Measurements from ENCODE around the gene CHD3. TPM values are rescaled to one million over a fixed set of nuclear protein-coding genes. Genes with fewer than 3 reads are reported as not detected.

Gene CHD3
- total and polyA plus RNA-seq, 2 of the 13 experiments (the other 11 are each of a cell fraction or from before 2014, with no cell fraction given): 2.7 to 3.7 TPM

DNA sequence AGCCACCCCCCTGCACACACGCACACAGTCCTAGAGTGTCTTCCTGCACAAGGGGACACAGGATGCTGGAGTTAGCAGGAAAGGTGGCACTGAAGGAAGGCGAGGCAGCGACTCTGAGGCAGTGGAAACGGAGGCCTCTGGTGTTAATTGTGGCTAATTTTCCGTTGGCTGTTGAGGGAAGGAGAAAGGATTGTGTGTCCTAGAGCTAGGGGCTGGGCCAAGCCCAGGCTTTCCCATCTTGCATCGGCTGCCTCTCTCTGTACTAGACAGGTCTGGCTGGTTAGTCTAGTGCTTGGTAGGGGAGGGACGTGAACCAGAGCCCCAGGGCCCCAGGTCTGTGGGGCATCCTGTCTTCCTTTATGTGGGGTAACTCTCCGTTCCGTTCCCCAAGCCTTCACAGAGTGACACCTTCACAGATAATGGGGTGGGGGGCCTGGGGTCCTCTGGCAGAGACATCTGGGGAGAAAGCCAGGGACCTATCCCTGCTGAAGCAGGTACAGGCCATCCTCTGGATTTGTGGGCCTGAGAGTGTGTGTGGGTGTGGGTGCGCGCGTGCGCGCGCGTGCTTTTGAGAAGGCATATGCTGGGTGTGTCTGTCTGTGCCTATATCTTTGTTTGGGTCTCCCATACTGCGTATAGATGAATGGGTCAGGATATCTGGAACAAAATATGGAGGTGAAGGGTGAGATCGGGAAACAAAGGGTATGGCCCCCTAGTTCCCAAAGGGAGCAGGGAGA lies at the start of gene CHD3 (continued):
- TF ChIP-seq IRF2 (CRISPR knock-in tag; IDR thresholded peaks at IDR 0.05): no peak
- TF ChIP-seq ZBTB7A (CRISPR knock-in tag; IDR thresholded peaks at IDR 0.05): no peak
- no peak for TF ChIP-seq SP2 (CRISPR knock-in tag; IDR thresholded peaks at IDR 0.05)
- TF ChIP-seq ZNF512 (CRISPR knock-in tag; IDR thresholded peaks at IDR 0.05): no peak
- TF ChIP-seq SMYD3 (CRISPR knock-in tag; IDR thresholded peaks at IDR 0.05): no peak
- TF ChIP-seq MAZ (IDR thresholded peaks at IDR 0.05; ENCODE audit: borderline replicate concordance, low read depth, low read length): no peak
- no peak for TF ChIP-seq MAZ (CRISPR knock-in tag; IDR thresholded peaks at IDR 0.05; ENCODE audit: low read depth)
- TF ChIP-seq SNAPC2 (CRISPR knock-in tag; IDR thresholded peaks at IDR 0.05): no peak
- no peak for TF ChIP-seq FOXO4 (CRISPR knock-in tag; conservative IDR thresholded peaks at IDR 0.05)
- no peak for TF ChIP-seq MTERF4 (CRISPR knock-in tag; IDR thresholded peaks at IDR 0.05)
- TF ChIP-seq U2AF1 (optimal IDR thresholded peaks at IDR 0.05; ENCODE audit: low read depth, low read length): no peak
- no peak for TF ChIP-seq THRA (CRISPR knock-in tag; IDR thresholded peaks at IDR 0.05; ENCODE audit: borderline replicate concordance)
- no peak for TF ChIP-seq EED (CRISPR knock-in tag; IDR thresholded peaks at IDR 0.05)
- no peak for TF ChIP-seq PPARG (CRISPR knock-in tag; conservative IDR thresholded peaks at IDR 0.05)
- no peak for TF ChIP-seq TGIF2 (CRISPR knock-in tag; IDR thresholded peaks at IDR 0.05)
- TF ChIP-seq, protein P1, sequence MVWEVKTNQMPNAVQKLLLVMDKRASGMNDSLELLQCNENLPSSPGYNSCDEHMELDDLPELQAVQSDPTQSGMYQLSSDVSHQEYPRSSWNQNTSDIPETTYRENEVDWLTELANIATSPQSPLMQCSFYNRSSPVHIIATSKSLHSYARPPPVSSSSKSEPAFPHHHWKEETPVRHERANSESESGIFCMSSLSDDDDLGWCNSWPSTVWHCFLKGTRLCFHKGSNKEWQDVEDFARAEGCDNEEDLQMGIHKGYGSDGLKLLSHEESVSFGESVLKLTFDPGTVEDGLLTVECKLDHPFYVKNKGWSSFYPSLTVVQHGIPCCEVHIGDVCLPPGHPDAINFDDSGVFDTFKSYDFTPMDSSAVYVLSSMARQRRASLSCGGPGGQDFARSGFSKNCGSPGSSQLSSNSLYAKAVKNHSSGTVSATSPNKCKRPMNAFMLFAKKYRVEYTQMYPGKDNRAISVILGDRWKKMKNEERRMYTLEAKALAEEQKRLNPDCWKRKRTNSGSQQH (CRISPR knock-in tag; IDR thresholded peaks at IDR 0.05; ENCODE audit: low read depth): no peak
- peak; percentile 67; the same call in 1 of the 2 replicates for TF ChIP-seq ZNF619 (CRISPR knock-in tag; IDR thresholded peaks at IDR 0.05)
- TF ChIP-seq ZNF251 (CRISPR knock-in tag; IDR thresholded peaks at IDR 0.05): no peak
- TF ChIP-seq SAP130 (CRISPR knock-in tag; IDR thresholded peaks at IDR 0.05; ENCODE audit: low read depth): no peak; the same call in 1 of the 2 replicates
- TF ChIP-seq ZNF337 (CRISPR knock-in tag; IDR thresholded peaks at IDR 0.05; ENCODE audit: borderline replicate concordance, low read depth): no peak
- no peak for TF ChIP-seq ZNF615 (CRISPR knock-in tag; IDR thresholded peaks at IDR 0.05; ENCODE audit: borderline replicate concordance)
- peak; percentile 5; the same call in 1 of the 2 replicates for TF ChIP-seq ZNF446 (CRISPR knock-in tag; IDR thresholded peaks at IDR 0.05)
